D721Med (cell line): Measurements from ENCODE around the gene KIAA0825.

ENCODE experiments used
- DNase-seq: peaks from one replicate; pipeline ENCODE4 v3.0.0; 2011; ENCODE audit warnings: low spot score; ENCODE audit not compliant: insufficient read length
- FAIRE-seq: peaks from 2 replicates; lab custom pipeline; 2011; peaks lifted over from hg19 to GRCh38; lab: Jason Lieb, UNC
- CTCF ChIP-seq: IDR thresholded peaks from 2 replicates; pipeline ENCODE4 v1.5.1; 2012; ENCODE audit warnings: mild to moderate bottlenecking, control low read depth; ENCODE audit not compliant: insufficient read depth; ENCODE audit errors: missing control alignments

Gene KIAA0825

GRCh38 chr5:94480486-94480885 is 137.9 kb downstream of the KIAA0825 start:
- FAIRE-seq, result no peak
- TF ChIP-seq CTCF, result no peak
- no peak for DNase-seq

- no peak for DNase-seq
- FAIRE-seq, result no peak
- TF ChIP-seq CTCF, result no peak
These were observed 144.5 kb downstream of the KIAA0825 start for GRCh38 chr5:94473936-94474335.

GRCh38 chr5:94471521-94471920 is 146.9 kb downstream of the KIAA0825 start:
- no peak for FAIRE-seq
- TF ChIP-seq CTCF, result no peak
- no peak for DNase-seq

- FAIRE-seq, result no peak
- no peak for TF ChIP-seq CTCF
These were observed 147.6 kb downstream of the KIAA0825 start for GRCh38 chr5:94470802-94471201.

GRCh38 chr5:94469894-94470329 is 148.5 kb downstream of the KIAA0825 start:
- FAIRE-seq (no peak), DNase-seq (no peak)
- TF ChIP-seq CTCF, result no peak

More at GRCh38 chr5:94470802-94471201, 147.6 kb downstream of the KIAA0825 start:
- no peak for DNase-seq

- DNase-seq (no peak), FAIRE-seq (no peak)
- no peak for TF ChIP-seq CTCF
These were observed 150.2 kb downstream of the KIAA0825 start for GRCh38 chr5:94467954-94468930.
